IPS-11a (cell line): Measurements from ENCODE around the gene TMUB2.
"Not testable (repeated sequence)": the region's sequence is repeated elsewhere in the genome, so short reads cannot be mapped to it uniquely, and the experiment has no call there.

Experiments used
- H3K4me3 ChIP-seq: one replicate; pipeline ENCODE4 v1.5.1; 2013; ENCODE audit warnings: low read depth, low read length, control low read depth

TMUB2 gene

GRCh38 chr17:44186307-44187130 is at the start of gene TMUB2:
TSS of gene TMUB2 (plus strand) at chr17:44186972. CDS start at chr17:44187709, 737 bp downstream.
- peak within 1 kb of the TSS; percentile 94 for H3K4me3 ChIP-seq

GRCh38 chr17:44137891-44138709 is 48.7 kb upstream of the TMUB2 start:
- no peak overlapping the region for H3K4me3 ChIP-seq

- H3K4me3 ChIP-seq = not testable (repeated sequence)
Observed at GRCh38 chr17:44143921-44144320, 42.9 kb upstream of the TMUB2 start.

GRCh38 chr17:44144966-44145739 is 41.6 kb upstream of the TMUB2 start:
- H3K4me3 ChIP-seq = no peak overlapping the region

- H3K4me3 ChIP-seq = no peak overlapping the region
Observed at GRCh38 chr17:44146375-44147346, 40.1 kb upstream of the TMUB2 start.

GRCh38 chr17:44147812-44148211 is 39.0 kb upstream of the TMUB2 start:
- H3K4me3 ChIP-seq = no peak overlapping the region

GRCh38 chr17:44149066-44149465 is 37.7 kb upstream of the TMUB2 start:
- not testable (repeated sequence) for H3K4me3 ChIP-seq

GRCh38 chr17:44149750-44150329 is 36.9 kb upstream of the TMUB2 start:
- no peak overlapping the region for H3K4me3 ChIP-seq

GRCh38 chr17:44152875-44153274 is 33.9 kb upstream of the TMUB2 start:
- H3K4me3 ChIP-seq = no peak overlapping the region

GRCh38 chr17:44155488-44155887 is 31.3 kb upstream of the TMUB2 start:
- no peak overlapping the region for H3K4me3 ChIP-seq

GRCh38 chr17:44159519-44160210 is 27.1 kb upstream of the TMUB2 start:
- no peak overlapping the region for H3K4me3 ChIP-seq

- no peak overlapping the region for H3K4me3 ChIP-seq
Observed at GRCh38 chr17:44164476-44164875, 22.3 kb upstream of the TMUB2 start.

GRCh38 chr17:44167181-44167861 is 19.5 kb upstream of the TMUB2 start:
- H3K4me3 ChIP-seq = no peak overlapping the region

GRCh38 chr17:44170135-44170498 is 16.7 kb upstream of the TMUB2 start:
- H3K4me3 ChIP-seq = no peak overlapping the region

- H3K4me3 ChIP-seq = no peak within 1 kb of the TSS
Observed at GRCh38 chr17:44170499-44171201, 16.1 kb upstream of the TMUB2 start, which contains the start of gene ASB16. TSS of gene ASB16 (plus strand) at chr17:44170704. CDS start at chr17:44170790, 86 bp downstream.

GRCh38 chr17:44171931-44172455 is 14.8 kb upstream of the TMUB2 start:
- H3K4me3 ChIP-seq = no peak overlapping the region

- no peak overlapping the region for H3K4me3 ChIP-seq
Observed at GRCh38 chr17:44174427-44174826, 12.3 kb upstream of the TMUB2 start.

GRCh38 chr17:44176257-44176656 is 10.5 kb upstream of the TMUB2 start:
- H3K4me3 ChIP-seq = no peak overlapping the region
